ENCODE results near the gene CEACAM18.
"Not testable (repeated sequence)": the region's sequence is repeated elsewhere in the genome, so short reads cannot be mapped to it uniquely, and the experiment has no call there.

CEACAM18 gene

DNA sequence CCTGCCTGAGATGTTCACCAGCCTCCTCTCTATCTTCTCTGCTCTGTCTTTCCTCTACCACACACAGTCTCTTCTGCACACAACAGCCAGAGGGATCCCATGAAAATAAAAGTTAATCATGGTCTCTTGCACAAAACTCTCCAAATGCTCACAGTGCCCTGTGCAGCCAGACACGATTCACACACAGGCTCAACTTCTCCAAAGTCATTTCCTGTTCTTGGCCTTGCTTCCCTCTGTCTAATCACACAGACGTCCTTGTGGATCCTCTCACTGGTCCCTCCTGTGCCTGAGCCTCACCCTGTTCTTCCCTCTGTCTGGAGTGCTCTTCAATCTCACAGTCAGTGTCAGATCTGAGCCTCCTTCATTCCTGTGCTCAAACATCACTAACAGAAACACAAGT lies 15.4 kb downstream of the CEACAM18 start:
- DNase-seq (ENCODE audit: low spot score), result no peak

DNA sequence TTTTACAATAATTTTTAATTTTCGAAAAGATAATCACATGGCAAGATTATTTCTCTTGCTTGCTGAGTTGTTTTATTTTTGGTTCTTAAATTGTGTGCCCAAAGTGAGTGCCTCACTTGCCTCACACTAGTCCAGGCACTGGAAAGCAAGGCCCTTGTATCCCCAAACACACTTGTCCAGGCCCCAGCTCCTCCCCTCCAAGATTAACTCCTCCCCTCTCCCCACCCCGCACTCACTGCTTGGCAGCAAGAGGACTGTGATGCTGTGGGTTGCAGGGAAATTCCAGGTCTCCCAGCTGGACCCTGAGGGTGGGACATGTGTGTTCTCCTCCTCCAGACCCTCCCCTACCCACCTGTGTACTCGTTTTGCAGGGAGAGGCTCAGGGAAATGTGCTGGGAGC lies 19.3 kb downstream of the CEACAM18 start:
- no peak for DNase-seq (ENCODE audit: low spot score)

DNA sequence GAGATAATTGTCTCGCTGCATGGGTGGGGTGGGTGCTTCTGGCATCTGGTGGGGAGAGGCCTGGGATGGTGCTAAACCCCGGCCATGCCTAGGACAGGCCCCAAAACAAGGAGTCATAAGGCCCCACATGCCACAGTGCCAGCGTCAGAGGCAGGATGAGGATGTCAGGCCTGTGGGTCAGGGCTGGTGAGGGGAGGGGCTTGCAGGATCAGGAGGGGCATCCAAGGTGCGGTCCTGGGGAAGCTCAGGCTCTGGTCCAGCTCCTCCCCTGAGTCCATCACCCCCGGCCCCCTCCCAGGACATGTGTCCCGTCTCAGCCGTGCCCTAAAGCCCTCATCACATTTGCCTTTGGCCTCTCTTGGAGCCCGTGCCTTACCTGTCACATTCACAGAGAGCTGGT lies 22.6 kb downstream of the CEACAM18 start:
- not testable (repeated sequence) for DNase-seq (ENCODE audit: low spot score)

DNA sequence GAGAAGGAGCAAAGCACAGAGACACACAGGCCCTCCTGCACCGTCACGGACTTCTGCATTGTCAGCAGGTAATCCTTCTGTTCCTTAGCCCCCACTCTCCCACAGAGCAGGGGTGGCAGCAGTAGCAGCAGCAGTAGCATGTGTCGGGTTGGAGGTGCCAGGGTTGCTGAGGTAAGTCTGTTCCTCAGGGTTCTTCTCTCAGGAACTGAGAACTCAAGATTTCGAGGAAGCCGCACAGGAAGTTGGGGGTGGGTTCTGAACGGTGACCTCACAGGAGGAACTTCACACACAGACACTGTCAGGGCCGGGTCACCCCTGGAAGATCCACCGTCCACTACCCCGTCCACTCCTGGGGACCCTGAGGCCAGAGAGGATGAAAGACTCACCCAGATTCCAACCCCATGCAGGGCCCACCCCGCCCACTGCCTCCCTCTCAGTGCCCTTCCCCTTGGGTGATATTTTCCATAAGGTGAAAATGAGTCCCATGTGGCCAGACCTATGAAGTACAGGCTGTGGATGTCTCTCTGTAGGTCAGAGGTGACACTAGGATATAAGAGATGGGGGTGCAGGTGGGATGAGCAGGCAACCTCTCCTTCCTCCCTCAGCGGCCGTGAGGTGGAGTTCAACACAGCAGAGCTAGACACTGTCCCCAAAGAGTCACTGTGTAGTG lies 23.4 kb downstream of the CEACAM18 start, which contains the start of gene SIGLEC12:
Gene SIGLEC12, minus strand, starts transcription at position 207 of the 670 bp plus-strand sequence. Its CDS starts 67 bp downstream, at position 140.
- DNase-seq (ENCODE audit: low spot score), result no peak

DNA sequence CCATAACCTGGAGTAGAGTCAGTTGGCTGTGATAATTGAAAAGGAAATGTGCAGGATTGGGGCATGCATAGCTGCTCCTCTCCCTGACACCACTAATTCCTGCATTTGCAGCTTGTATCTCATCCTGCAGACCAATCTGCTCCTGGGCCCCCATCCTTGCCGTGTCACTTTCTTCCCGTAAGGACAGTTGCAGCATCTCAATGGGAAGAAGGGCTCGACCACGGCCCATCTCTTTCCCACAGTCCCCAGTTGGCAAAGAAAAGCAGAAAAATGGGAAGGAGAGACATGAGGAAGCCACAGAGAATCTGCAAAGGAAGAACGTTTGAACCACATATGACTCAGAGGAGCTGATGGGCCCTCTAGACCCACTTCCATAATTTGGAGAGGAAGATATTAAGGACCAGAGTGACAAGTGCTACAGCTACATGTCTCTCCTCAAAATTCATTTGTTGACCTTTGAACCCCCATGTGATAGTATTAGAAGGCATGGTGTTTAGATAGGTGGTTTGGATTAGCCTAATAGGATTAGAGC lies 25.0 kb downstream of the CEACAM18 start:
- no peak for DNase-seq (ENCODE audit: low spot score)

DNA sequence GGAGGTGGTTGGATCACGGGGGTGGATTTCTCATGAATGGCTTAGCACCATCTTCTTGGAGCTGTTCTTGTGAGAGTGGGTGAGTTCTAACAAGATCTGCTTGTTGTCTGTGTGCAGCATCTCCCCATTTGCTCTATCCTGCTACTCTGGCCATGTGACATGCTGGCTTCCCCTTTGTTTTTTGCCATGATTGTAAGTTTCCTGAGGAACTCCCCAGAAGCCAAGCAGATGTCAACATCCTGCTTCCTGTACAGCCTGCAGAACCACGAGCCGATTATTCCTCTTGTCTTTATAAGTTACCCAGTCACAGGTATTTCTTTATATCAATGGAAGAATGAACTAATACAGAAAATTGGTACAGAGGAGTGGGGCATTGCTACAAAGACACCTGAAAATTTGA lies 25.6 kb downstream of the CEACAM18 start:
- no peak for DNase-seq (ENCODE audit: low spot score)

DNA sequence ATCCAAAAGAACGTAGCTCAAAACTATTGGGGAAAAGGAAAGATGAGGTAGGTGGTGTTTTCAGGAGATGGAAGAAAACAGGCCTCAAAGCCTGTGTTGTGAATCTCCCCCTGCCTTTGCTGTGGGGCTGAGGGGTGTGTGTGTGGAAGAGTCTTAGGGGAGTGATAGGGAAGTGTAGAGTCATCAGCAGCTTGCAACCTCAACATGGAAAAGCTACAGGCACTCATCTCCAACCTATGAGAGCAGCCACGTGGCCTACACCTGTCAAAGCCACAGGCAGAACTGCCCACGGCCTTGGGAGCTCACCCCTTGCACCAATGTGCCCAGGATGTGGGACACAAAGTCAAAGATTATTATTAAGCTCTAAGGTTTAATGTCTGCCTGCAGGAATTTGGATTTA lies 27.6 kb downstream of the CEACAM18 start:
- DNase-seq (ENCODE audit: low spot score), result no peak

DNA sequence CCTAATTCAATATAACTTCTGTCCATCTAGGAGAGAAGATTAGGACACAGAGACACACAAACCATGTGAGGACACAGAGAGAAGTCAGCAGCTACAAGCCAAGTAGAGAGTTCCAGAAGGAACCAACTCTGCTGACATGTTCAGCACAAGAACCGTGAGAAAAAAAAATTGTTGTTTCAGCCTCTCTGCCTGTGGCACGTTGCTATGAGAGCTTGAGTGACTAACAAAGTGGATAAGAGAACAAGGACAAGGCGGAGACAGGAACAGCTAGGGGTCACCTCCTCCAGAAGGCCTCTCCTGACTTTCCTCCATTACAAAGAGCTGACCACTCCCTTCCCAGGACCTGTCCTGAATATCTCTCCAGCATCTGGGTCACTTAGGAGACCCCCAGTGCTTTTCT lies 28.9 kb downstream of the CEACAM18 start:
- DNase-seq (ENCODE audit: low spot score), result no peak

DNA sequence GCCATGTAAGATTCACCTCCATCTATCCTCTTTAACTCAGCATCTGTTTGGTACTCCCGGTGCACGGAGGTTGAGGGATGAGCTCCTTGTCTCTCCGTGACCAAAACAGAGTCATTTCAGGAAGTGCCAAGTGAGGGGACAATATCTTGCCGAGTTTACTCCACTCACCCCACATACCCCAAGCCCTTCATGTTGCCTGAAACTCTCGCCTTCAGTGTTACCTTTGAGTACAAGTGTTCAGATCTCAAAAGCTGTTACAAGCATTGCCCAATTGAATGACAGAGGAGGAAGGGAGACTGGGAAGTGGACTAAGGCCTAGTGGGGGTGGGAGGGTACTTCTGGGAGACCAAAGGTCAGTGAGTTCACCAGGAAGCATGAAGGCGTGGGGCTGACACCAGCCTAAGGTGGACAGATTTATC lies 29.3 kb downstream of the CEACAM18 start:
- no peak for DNase-seq (ENCODE audit: low spot score)

DNA sequence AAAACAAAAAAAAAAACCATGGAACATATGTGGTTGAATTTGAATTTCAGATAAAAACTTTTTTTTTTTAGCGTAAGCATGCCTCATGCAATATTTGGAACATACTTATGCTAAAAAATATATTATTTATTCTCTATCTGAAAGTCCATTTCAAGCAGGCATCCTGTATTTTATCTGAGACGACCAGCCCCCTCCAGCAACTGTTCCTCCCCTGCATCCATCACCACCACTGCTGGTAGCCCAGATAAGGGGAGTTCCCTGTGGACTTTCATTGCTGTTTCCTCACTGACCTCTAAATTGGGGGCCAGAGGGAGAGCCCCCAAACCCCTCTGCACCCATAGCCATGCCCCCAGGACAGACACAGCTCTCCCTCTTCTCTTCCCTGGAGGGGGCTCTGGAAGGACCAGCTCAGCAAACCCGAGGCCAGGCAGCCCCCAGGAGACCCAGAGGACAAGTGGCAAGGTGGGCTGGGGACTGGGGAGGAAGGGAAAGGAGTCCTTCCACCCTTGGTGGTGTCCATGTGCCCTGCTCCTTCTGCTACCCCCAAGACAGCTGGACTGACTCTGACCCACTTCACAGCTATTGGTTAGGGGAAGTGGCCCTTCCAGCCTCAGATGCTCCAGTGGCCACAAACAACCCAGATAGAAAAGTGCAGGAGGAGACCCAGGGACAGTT lies 29.9 kb downstream of the CEACAM18 start:
- DNase-seq (ENCODE audit: low spot score), result no peak

DNA sequence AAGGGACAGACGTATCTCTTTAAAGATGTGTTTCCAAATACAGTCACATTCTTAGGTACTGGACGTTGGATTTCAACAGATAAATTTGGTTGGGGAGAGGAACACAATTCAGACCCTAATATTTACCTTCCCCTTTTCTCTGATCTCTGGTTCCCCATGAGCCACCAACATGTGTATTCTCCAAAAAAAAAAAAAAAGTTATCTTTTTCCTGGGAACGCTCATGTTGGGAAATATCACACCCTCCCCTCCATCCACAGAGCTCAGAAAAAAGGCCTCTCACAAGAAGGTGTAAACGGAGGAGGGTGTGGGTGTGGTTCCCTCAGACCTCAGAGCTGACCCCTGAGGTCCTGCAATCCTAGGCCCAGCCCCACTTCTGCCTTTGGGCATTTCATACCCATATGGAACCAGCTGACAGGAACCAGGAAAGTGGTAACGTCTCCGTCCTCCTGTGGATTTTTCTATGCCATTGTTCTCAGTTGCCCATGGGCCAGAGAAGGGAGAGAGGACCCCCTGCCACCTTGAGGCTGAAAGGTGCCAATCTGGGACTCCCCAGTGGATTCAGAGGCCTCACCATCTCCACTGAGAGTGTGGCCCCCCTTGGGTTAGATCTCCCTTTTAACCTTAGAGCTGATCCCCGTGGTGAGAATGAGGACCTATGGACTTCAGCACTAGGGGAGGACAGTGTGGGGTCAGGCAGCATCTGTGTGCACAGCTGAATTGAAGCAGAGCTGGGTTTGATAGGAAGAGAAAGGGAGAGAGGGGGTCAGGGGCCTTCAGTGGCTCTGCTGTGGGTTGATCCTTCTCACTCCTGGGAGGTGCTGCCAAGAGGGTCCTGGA lies 31.7 kb downstream of the CEACAM18 start:
- DNase-seq (ENCODE audit: low spot score), result no peak

DNA sequence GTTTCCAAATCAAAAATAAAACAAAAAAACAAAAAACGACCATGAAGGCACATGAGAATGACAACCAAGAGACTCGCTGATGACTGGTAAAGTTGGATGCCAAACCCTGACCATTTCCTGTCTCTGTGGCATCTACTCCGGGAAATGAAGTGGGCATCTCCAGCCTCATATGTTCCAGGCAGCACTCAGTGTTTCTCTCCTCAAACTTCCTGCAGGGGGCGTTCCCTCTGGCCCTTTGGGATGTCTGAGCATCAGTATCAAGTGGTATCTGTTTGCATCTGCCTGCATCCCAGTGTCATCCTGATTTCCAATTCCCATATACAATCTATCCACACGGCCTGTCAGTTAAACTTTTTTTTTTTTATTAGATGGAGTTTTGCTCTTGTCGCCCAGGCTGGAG lies 33.0 kb downstream of the CEACAM18 start:
- no peak for DNase-seq (ENCODE audit: low spot score)

DNA sequence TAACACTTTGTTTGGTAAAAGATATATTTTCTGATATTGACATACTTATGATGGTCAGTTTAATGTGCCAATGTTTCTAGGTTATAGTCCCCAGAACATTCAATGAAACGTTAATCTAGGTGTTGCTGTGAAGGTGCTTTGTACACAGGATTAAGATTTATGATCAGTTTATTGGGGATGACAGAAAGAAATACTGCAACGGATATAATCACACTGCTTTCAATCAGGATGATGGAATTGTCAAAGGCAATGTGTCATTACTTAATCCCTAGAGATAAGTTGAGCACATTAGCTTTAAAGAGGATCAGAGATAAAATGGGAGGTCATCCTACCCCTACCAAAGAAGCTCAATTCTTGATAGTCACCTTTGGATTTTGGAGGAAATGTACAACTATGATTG lies 35.6 kb downstream of the CEACAM18 start:
- DNase-seq (ENCODE audit: low spot score), result no peak

DNA sequence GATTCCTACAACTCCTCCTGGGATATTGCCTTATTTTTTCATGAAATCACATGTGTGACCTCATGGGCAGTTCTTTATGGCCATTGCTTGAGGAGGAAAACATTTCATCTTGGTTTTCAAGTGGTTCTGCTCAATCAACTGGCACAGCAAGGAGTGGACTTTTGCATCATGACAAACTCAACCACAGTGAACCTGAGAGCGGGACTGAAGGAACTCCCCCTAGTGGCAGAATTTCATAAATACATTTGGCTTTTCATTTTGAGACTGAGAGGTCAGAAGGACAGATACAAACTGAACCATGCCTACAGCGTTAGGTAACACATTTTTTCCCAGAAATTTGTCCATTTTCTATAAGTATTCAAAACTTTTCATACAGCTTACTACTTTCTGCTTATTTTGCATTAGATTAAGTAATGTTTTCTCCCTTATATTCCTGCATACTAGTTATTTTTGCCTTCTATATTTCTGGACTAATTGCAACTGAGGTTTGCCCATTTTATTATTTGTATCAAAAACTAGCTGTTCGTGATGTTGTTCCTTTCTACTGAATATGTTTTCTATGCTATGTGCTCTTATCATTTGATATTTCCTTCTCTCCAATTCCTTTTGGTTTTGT lies 36.6 kb downstream of the CEACAM18 start:
- peak; percentile 51 for DNase-seq (ENCODE audit: low spot score)

DNA sequence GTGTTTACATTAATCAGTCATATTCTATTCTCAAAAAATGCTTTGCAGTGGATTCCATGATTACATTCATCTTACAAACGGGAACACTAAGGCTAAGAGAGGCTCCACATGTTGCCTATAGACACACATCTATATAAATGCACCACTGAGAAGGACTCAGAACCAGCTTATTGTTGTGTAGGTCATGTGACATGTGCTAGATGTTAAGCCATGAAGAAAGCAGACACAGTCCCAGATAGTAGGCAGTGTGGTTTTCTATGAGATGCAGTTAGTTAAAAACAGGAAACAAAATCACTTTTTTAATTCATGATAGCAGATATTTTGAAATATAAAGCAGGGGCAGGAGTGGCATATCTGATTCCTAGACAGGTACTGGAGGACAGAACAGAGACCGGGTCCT lies 42.4 kb downstream of the CEACAM18 start:
- no peak for DNase-seq (ENCODE audit: low spot score)

DNA sequence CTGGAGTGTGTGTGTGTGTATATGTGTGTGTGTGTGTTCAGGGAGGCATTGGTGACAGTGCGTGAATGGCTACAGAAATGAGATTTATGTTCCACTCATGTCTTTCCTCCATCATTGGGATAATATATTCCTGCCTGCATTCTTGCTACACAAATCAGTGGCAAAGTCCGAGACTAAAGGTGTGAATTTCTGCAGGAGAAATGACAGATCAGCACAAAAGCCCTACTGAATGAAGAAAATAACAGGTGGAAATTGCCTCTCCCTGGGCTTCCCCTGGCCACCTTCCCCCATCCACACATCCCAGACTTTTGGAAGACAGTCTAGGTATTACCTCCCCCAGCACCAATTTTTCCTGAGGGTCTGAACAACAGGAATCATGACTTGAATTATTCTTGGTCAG lies 43.0 kb downstream of the CEACAM18 start:
- DNase-seq (ENCODE audit: low spot score), result no peak

DNA sequence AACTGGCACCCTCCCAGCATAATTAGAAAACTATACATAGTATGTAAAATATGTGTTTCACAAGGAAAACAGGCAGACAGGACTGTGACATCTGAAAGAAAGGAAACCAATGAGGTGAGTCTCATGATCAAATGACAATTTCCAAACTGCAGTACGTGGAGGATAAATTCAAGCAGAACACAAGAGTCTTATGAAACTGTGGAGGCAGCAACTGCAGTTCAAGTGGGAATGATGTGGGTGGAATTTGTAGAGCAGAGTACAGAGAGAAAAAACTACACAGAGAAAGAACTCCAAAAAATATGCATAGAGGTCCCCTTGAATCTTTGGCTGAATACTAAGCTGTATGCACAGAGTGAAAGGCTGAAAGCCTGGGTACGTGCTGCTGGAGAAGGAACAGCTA lies 43.4 kb downstream of the CEACAM18 start:
- DNase-seq (ENCODE audit: low spot score), result no peak

DNA sequence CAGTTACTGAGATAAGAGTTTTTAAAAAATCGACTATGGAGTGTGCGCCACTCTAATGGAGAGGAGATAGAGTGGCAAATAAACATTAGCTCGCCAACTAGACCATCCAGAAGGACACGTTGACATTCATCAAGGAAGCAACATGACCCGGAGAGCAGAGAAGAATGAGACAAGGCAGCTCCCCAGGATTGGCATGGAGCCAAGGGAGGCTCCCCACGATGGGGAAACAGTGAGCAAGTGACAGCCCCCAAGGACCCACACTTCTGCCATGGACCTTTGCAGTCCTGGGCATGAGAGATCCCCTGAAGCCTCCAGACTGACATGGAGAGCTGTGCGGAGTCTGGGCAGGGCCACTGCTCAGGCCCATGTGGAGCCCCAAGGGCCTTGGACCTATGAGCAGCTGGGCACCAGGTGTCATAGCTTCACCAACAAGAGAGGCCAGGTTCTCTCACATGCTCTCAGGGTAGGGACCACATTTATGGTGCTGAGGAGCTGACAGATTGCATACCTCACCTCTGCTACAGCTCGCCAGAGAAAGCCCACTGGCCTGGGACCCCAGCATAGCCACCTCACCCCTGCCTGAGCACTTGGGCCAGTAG lies 46.4 kb downstream of the CEACAM18 start:
- DNase-seq (ENCODE audit: low spot score), result no peak

DNA sequence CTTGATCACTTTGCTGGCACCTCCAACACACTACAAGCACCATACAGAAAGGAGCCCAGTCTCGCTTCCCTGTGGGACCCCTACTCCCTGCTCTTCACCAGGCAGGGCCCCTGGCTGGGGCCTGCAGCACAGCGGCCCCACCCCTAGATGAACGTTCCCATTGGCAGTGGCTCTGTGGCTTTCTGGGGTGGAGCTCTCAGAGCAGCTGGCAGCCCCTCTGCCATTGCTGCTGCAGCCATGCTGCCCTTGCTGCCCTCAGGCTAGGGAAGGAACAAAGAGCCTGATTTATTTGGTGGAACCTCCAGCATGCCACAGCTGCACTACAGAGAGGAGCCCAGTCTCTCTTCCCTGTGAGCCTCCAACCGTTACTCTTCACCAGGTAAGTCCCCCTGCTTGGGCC lies 47.3 kb downstream of the CEACAM18 start:
- DNase-seq (ENCODE audit: low spot score), result no peak

DNA sequence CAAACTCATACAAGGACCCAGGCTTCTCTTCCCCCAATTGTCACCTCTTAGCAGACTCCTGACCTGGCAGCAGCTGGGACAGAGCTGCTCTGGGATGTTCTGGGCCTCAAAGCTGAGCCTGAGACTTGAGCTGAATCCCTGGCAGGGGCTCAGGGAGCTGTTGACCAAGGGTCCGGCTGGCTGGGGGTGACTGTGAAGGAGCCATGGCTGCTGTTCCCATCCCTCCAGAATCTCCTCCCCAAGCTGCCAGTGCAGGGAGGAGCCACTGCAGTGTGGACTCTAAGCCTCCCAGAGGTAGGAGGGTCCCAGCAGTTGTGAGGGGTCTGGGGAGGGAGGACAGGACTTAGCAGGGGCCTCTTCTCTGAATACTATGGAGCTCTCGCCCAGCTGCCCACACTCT lies 51.0 kb downstream of the CEACAM18 start:
- DNase-seq (ENCODE audit: low spot score), result no peak

DNA sequence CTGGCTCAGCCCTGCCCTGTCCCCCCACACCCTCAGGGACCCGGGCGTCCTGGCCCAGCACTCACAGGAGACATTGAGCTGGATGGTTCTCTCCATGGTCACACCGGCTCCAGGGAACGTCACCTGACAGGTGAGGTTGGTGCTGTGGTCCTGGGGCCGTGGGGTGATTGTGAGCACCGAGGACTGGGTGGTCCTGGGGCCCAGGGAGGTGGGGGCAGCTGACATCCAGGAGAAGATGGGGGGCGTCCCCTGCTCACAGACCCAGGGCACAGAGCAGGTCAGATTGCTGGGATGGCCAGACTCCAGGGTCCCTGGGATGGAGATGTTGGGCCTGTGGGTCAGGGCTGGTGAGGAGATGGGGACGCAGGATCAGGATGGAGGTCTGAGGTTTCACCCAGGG lies 52.3 kb downstream of the CEACAM18 start:
- DNase-seq (ENCODE audit: low spot score), result no peak
